Small intestine (tissue), 7 donors: ENCODE results near the gene BCL11A. TPM values are rescaled to one million over a fixed set of nuclear protein-coding genes. Genes with fewer than 3 reads are reported as not detected.

Experiments
- DNase-seq, 2 donors: peaks; one replicate each; pipeline versions ENCODE4 v3.0.0 to v3.0.0-alpha.2; 2013
- FAIRE-seq: peaks from 2 replicates; lab custom pipeline; 2012; peaks lifted over from hg19 to GRCh38; lab: Jason Lieb, UNC
- H3K27ac ChIP-seq, 3 donors: one replicate each; pipeline ENCODE4 v1.5.1; 2013; ENCODE audit warnings: low read length in 2 of 3, mild to moderate bottlenecking in 2 of 3, control low read depth in 1 of 3, inconsistent platforms in 1 of 3, low read depth in 1 of 3, moderate library complexity in 1 of 3
- H3K27me3 ChIP-seq, 3 donors: one replicate each; pipeline ENCODE4 v1.6.1; 2013; ENCODE audit warnings: low read length in 3 of 3, inconsistent platforms in 1 of 3; ENCODE audit not compliant: control insufficient read depth in 3 of 3, insufficient read depth in 3 of 3
- H3K36me3 ChIP-seq, 3 donors: one replicate each; pipeline ENCODE4 v1.6.1; 2013; ENCODE audit warnings: low read length in 3 of 3, inconsistent platforms in 1 of 3, low read depth in 1 of 3, mild to moderate bottlenecking in 1 of 3, moderate library complexity in 1 of 3; ENCODE audit not compliant: control insufficient read depth in 3 of 3, insufficient read depth in 2 of 3
- H3K4me1 ChIP-seq, 3 donors: one replicate each; pipeline ENCODE4 v1.6.1; 2013; ENCODE audit warnings: low read length in 2 of 3, inconsistent platforms in 1 of 3, low read depth in 1 of 3, mild to moderate bottlenecking in 1 of 3, moderate library complexity in 1 of 3; ENCODE audit not compliant: control insufficient read depth in 3 of 3, insufficient read depth in 2 of 3
- H3K4me3 ChIP-seq, 3 donors: one replicate each; pipeline ENCODE4 v1.5.1; 2013; ENCODE audit warnings: low read length in 3 of 3, control low read depth in 1 of 3, inconsistent platforms in 1 of 3, low read depth in 1 of 3, mild to moderate bottlenecking in 1 of 3, moderate library complexity in 1 of 3
- H3K9me3 ChIP-seq, 2 donors: one replicate each; pipeline ENCODE4 v1.6.1; 2013; ENCODE audit warnings: low read depth in 1 of 2, low read length in 1 of 2; ENCODE audit not compliant: control insufficient read depth in 2 of 2, insufficient read depth in 1 of 2
- WGBS, 3 donors: extraction: QIAGEN DNeasy Blood & Tissue Kit; methylation state at CpG; one replicate each; pipeline ENCODE4 v1.1.7; 2013; 5-methylcytosine and 5-hydroxymethylcytosine counted together
- polyA plus RNA-seq, 4 donors: library from polyadenylated mRNA; stranded (reverse) in 3 of 4; unstranded in 1 of 4; fragments of 200-250 nt in 3 of 4; fragments of 120-200 nt in 1 of 4; gene quantifications; one replicate each; pipeline versions ENCODE4 v1.2.1 to v1.2.3, GENCODE V29; 2013
- donor health status: healthy with polysubstance abuse.
- donor health status: control.
- donor health status: control.
- donor health status: Bipolar disorder and iron deficiency.
- donor health status: healthy.

Gene BCL11A
- polyA plus RNA-seq, 4 donors, result 2.2 to 22.5 (median 13.9) TPM

GRCh38 chr2:60569680-60570111, 16.2 kb upstream of the BCL11A start:
- Histone ChIP-seq H3K4me1 (peaks cover 0 to 13% (median 0%) of the 10 kb centered on the region in 3 donors), H3K9me3 (no peaks in the 10 kb centered on the region), H3K27ac (no peak overlapping the region), H3K4me3 (peak overlapping the region in 2 of 3 donors; percentile 21 to 51), H3K27me3 (peaks cover 0 to 42% (median 7%) of the 10 kb centered on the region in 3 donors), H3K36me3 (no peaks in the 10 kb centered on the region)
- no peak for FAIRE-seq
- WGBS, 3 donors, result 1 to 2% (median 2%) methylated on average over 13 of the region's 13 CpGs
- DNase-seq, result peak in 1 of 2 donors; percentile 48

DNA sequence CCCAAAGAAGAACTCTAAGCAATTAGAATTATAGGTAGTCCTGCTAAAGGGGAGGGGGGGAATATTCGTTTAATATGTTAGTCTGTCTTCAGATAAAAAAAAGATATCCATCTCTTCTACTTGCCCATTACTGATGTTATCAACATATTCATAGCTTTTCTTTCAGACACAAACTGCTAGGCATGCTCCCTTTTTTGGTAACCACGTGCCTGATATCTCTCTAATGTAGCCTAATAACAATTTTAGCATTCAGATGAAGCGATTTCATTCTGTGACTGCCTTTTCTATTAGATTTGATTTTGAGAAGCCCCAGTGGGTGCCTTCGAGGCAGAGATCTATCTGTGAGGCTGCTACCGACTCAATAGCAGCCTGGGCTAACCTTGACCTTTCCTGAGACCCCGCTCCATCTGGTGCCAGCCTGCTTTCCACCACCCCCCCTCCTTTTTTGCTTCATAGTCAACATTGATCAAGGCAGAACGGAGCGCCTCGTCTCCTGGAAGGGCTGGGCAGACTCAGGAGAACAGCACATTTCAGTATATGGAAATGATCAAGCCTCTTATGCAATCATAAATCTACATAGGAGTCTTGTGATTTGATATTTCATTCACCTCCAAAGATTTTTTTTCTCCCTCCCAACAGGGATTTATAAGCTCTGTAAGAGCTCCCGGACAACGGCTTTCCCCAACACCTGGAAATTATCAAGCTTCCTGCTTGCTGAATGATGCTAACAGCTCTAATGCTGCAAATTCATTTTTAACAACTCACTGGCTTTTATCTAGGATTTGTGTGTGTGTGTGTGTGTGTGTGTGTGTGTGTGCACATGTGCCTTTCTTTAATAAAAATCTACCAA, 14.7 kb upstream of the BCL11A start:
- FAIRE-seq, result no peak
- Histone ChIP-seq H3K27ac (no peak overlapping the region), H3K4me3 (no peak overlapping the region), H3K27me3 (peaks cover 0 to 42% (median 4%) of the 10 kb centered on the region in 3 donors), H3K9me3 (no peaks in the 10 kb centered on the region), H3K36me3 (no peaks in the 10 kb centered on the region), H3K4me1 (peaks cover 0 to 10% (median 0%) of the 10 kb centered on the region in 3 donors)
- no peak for DNase-seq
- 41 to 46% (median 44%) methylated on average over 11 of the region's 11 CpGs for WGBS, 3 donors

DNA sequence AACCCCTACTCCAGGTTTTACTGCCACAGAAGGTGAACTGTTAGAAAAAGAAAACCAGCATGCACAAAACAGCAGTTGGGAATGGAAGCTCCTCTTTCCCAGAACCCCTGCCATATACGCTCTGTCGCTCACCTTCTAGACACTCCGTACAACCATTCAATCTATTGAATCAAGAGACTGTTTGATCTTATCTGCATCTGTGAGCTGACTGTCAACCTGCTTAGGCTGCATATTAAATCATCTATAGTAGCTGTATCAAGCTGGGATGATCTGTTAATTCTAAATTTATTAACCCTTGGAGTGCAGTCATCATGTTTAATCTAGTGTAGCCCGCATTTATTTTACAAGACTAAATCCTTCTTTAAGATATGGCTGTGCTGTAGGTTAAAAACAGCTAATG, 13.6 kb upstream of the BCL11A start:
- peaks cover 0 to 42% (median 4%) of the 10 kb centered on the region in 3 donors for H3K27me3 ChIP-seq
- no peak overlapping the region for H3K4me3 ChIP-seq
- WGBS, 3 donors, result 94 to 97% (median 97%) methylated on average over 4 of the region's 4 CpGs
- no peak overlapping the region for H3K27ac ChIP-seq
- H3K4me1 ChIP-seq, result peaks cover 0 to 10% (median 0%) of the 10 kb centered on the region in 3 donors
- FAIRE-seq (no peak), DNase-seq (no peak)
- H3K9me3 ChIP-seq, result no peaks in the 10 kb centered on the region
- no peaks in the 10 kb centered on the region for H3K36me3 ChIP-seq

DNA sequence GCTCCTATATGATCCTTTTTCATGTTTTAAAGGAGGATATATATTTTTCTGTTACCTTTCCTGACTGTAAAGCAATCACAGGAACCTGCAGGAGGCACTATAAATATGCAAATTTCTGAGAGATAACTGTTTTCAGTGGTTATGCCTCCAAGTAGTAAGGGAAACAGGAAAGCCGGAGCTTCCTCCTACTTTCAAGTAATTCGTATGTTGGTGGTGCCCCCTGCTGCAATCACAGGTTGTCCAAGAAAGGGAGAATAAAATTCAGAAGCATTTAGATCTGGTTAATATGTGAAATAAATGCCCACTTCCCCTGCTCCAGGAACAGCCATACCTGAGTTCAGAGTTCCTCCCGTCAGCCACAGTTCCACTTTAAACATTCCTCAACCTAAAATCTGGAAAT, 12.0 kb upstream of the BCL11A start:
- no peak for FAIRE-seq
- H3K4me3 ChIP-seq, result no peak overlapping the region
- peaks cover 0 to 10% (median 0%) of the 10 kb centered on the region in 3 donors for H3K4me1 ChIP-seq
- DNase-seq, result peak in 1 of 2 donors; percentile 46
- H3K27me3 ChIP-seq, result peaks cover 0 to 40% (median 3%) of the 10 kb centered on the region in 3 donors
- H3K27ac ChIP-seq, result no peak overlapping the region
- WGBS, 3 donors, result 4 to 22% (median 18%) methylated on average over 3 of the region's 3 CpGs
- no peaks in the 10 kb centered on the region for H3K9me3 ChIP-seq
- H3K36me3 ChIP-seq, result no peaks in the 10 kb centered on the region

DNA sequence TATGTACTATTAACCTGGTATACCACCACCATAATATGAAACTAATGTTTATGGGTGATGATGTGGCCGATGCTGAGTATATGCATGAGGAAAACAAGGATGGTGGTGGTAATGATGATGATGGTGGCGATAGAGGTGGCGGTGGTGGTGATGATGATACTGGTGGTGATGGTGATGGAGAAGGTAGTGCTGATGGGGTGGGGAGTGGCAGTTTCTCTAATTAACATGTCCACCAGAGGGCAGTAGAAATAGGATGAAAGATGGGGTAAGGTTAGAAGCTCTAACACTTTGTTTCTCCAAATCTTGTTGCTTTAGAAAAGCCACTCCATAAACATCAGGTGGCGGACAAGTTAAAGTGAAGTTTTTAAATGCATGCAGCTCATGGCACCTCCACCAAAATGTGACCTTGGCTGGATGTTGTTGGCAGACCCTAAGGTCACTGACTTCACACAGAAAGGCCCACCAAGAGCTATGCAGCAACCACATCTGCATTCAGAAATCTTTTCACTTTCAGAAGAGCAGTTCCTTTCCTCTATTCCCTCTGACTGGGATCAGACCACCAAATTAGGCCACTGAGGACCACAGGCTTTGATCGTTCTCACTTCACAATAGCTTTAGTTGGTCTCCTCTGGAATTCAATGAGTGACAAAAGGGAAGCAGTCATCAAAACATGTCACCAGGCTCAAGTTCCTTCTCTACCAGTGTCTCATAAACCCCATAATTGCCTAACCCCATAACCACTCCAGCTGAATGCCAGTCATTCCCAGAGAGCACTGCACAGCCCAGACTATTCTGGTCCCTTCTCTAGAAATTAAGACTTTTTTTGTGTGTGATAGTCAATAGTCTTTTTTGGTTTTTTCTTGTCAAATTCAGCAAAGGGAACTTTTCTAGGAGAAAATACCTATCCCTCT, 7.5 kb upstream of the BCL11A start:
- peak in 1 of 2 donors; percentile 58 for DNase-seq
- no peaks in the 10 kb centered on the region for H3K4me1 ChIP-seq
- no peak for FAIRE-seq
- WGBS, 3 donors, result 75 to 83% (median 80%) methylated on average over 5 of the region's 5 CpGs
- no peaks in the 10 kb centered on the region for H3K9me3 ChIP-seq
- H3K36me3 ChIP-seq, result no peaks in the 10 kb centered on the region
- no peak overlapping the region for H3K4me3 ChIP-seq
- no peak overlapping the region for H3K27ac ChIP-seq
- peaks cover 0 to 7% (median 4%) of the 10 kb centered on the region in 3 donors for H3K27me3 ChIP-seq

- Histone ChIP-seq H3K4me1 (peaks cover 0 to 6% (median 0%) of the 10 kb centered on the region in 3 donors), H3K27me3 (peaks cover 0 to 7% (median 4%) of the 10 kb centered on the region in 3 donors), H3K27ac (no peak overlapping the region), H3K9me3 (no peaks in the 10 kb centered on the region), H3K36me3 (no peaks in the 10 kb centered on the region), H3K4me3 (no peak overlapping the region)
- 77 to 94% (median 88%) methylated on average over 1 of the region's 1 CpG for WGBS, 3 donors
- FAIRE-seq (no peak), DNase-seq (no peak)
Measured at GRCh38 chr2:60559880-60560279, 6.4 kb upstream of the BCL11A start.

- DNase-seq, result no peak
- FAIRE-seq, result no peak
- H3K36me3 ChIP-seq, result no peaks in the 10 kb centered on the region
- 83 to 94% (median 91%) methylated on average over 2 of the region's 2 CpGs for WGBS, 3 donors
- no peak overlapping the region for H3K27ac ChIP-seq
- no peaks in the 10 kb centered on the region for H3K9me3 ChIP-seq
- H3K4me3 ChIP-seq, result no peak overlapping the region
- H3K4me1 ChIP-seq, result peaks cover 0 to 6% (median 0%) of the 10 kb centered on the region in 3 donors
- H3K27me3 ChIP-seq, result peaks cover 0 to 7% (median 4%) of the 10 kb centered on the region in 3 donors
Measured at GRCh38 chr2:60558536-60558935, 5.1 kb upstream of the BCL11A start.

GRCh38 chr2:60557486-60557864, 4.0 kb upstream of the BCL11A start:
- 2 to 11% (median 5%) methylated on average over 12 of the region's 12 CpGs for WGBS, 3 donors
- no peak for FAIRE-seq
- no peak for DNase-seq
- H3K4me3 ChIP-seq, result peak overlapping the region in 2 of 3 donors; percentile 31 to 44
- H3K36me3 ChIP-seq, result no peaks in the 10 kb centered on the region
- H3K27ac ChIP-seq, result peak overlapping the region in 1 of 3 donors; percentile 58
- H3K27me3 ChIP-seq, result peaks cover 0 to 7% (median 4%) of the 10 kb centered on the region in 3 donors
- peaks cover 0 to 6% (median 0%) of the 10 kb centered on the region in 3 donors for H3K4me1 ChIP-seq
- H3K9me3 ChIP-seq, result no peaks in the 10 kb centered on the region
